Endodermal cell (in vitro differentiated cells): ENCODE results near the gene ADAM29. TPM values are rescaled to one million over a fixed set of nuclear protein-coding genes. Genes with fewer than 3 reads are reported as not detected.

Experiments
- DNase-seq: peaks from one replicate; pipeline ENCODE4 v3.0.0-alpha.2; 2017
- H3K27ac ChIP-seq: 2 replicates; pipeline ENCODE4 v1.5.1; 2013; ENCODE audit warnings: mild to moderate bottlenecking, low read depth, low read length, moderate library complexity
- H3K27me3 ChIP-seq: 2 replicates; pipeline ENCODE4 v1.6.1; 2013; ENCODE audit warnings: mild to moderate bottlenecking, low read length, moderate library complexity; ENCODE audit not compliant: insufficient read depth, control insufficient read depth, poor library complexity, severe bottlenecking
- H3K36me3 ChIP-seq: 2 replicates; pipeline ENCODE4 v1.7.0; 2013; ENCODE audit warnings: mild to moderate bottlenecking, low read length, moderate library complexity; ENCODE audit not compliant: control insufficient read depth, insufficient read depth
- H3K4me1 ChIP-seq: one replicate; pipeline ENCODE4 v1.7.0; 2013; ENCODE audit warnings: low read length; ENCODE audit not compliant: control insufficient read depth, insufficient read depth
- H3K4me3 ChIP-seq: 2 replicates; pipeline ENCODE4 v1.5.1; 2013; ENCODE audit warnings: mild to moderate bottlenecking, low read length, moderate library complexity
- H3K9ac ChIP-seq: 2 replicates; pipeline ENCODE4 v1.6.1; 2013; ENCODE audit warnings: mild to moderate bottlenecking, low read length, moderate library complexity; ENCODE audit not compliant: poor library complexity, severe bottlenecking; ENCODE audit errors: extremely low read depth
- H3K9me3 ChIP-seq: 2 replicates; pipeline ENCODE4 v1.6.1; 2013; ENCODE audit warnings: mild to moderate bottlenecking, low read length, moderate library complexity; ENCODE audit not compliant: control insufficient read depth
- H3K27ac Mint-ChIP-seq: 2 replicates; pipeline ENCODE4 v1.8.0; 2020; ENCODE audit warnings: mixed read lengths
- H3K27me3 Mint-ChIP-seq: 2 replicates; pipeline ENCODE4 v1.8.0; 2021; ENCODE audit warnings: mild to moderate bottlenecking, mixed read lengths; ENCODE audit not compliant: insufficient read depth
- H3K36me3 Mint-ChIP-seq: 2 replicates; pipeline ENCODE4 v1.8.0; 2020; ENCODE audit warnings: low read depth, mixed read lengths
- H3K4me1 Mint-ChIP-seq: 2 replicates; pipeline ENCODE4 v1.8.0; 2020; ENCODE audit warnings: mixed read lengths
- H3K4me3 Mint-ChIP-seq: 2 replicates; pipeline ENCODE4 v1.8.0; 2020; ENCODE audit warnings: mild to moderate bottlenecking, moderate library complexity, mixed read lengths
- H3K9me3 Mint-ChIP-seq: 2 replicates; pipeline ENCODE4 v1.8.0; 2020; ENCODE audit warnings: mild to moderate bottlenecking, mixed read lengths
- WGBS, 2 experiments: methylation state at CpG; one replicate each; pipeline versions ENCODE4 v1.1.5 to v1.1.7; 2013; ENCODE audit warnings: missing lambda C conversion rate in 2 of 2, mixed read lengths in 1 of 2; ENCODE audit not compliant: insufficient coverage in 1 of 2, insufficient read length in 1 of 2; 5-methylcytosine and 5-hydroxymethylcytosine counted together
- total RNA-seq, 2 donors: library from RNA; stranded (reverse); fragmentation: NEBNext Ultra II Directional in 1 of 2; extraction: Animal tissue kit (Norgen Biotek cat#: 25700) in 1 of 2; gene quantifications; 2 replicates in 1 of 2; 3 replicates in 1 of 2; pipeline ENCODE4 v1.2.1, GENCODE V29; 2021
- TF ChIP-seq, protein P1 (sequence below): fragments of 200-600 bp; sonication (generic); conservative IDR thresholded peaks from 2 replicates; pipeline ENCODE4 v1.5.0; 2021; ENCODE audit warnings: antibody characterized with exemption, mild to moderate bottlenecking

Gene ADAM29
- total RNA-seq, 2 donors from 2014 or later: not detected

DNA sequence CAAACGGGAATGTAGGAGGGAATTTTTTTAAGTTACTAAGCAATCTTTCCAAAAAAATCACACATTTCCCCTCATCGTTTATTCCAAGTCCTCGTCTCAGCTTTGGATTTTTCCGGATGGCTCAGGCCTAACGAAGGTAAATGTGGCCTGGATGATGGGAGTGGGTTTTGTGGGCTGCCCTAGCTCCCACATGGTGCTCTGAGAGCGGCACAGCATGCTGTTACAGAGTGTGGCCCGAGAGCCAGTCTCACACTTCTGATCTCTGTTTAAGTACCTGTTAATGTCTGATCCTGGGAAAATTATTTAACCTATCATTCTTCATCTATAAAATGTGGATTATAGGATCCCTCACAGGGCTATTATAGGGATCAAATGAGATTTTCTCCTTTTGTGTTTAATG lies 38.2 kb upstream of the ADAM29 start:
- H3K4me1 Mint-ChIP-seq: peaks cover 10% of the 10 kb centered on the region
- H3K9me3 Mint-ChIP-seq: peaks cover 7% of the 10 kb centered on the region
- no peaks in the 10 kb centered on the region for H3K27me3 ChIP-seq
- H3K9me3 ChIP-seq: no peaks in the 10 kb centered on the region
- 54 to 86% methylated on average over 1 to 7 of the region's 7 CpGs for WGBS, 2 experiments
- DNase-seq: peak; percentile 82
- no peak overlapping the region for H3K9ac ChIP-seq
- H3K4me1 ChIP-seq: no peaks in the 10 kb centered on the region
- TF ChIP-seq, protein P1, sequence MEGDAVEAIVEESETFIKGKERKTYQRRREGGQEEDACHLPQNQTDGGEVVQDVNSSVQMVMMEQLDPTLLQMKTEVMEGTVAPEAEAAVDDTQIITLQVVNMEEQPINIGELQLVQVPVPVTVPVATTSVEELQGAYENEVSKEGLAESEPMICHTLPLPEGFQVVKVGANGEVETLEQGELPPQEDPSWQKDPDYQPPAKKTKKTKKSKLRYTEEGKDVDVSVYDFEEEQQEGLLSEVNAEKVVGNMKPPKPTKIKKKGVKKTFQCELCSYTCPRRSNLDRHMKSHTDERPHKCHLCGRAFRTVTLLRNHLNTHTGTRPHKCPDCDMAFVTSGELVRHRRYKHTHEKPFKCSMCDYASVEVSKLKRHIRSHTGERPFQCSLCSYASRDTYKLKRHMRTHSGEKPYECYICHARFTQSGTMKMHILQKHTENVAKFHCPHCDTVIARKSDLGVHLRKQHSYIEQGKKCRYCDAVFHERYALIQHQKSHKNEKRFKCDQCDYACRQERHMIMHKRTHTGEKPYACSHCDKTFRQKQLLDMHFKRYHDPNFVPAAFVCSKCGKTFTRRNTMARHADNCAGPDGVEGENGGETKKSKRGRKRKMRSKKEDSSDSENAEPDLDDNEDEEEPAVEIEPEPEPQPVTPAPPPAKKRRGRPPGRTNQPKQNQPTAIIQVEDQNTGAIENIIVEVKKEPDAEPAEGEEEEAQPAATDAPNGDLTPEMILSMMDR: no peak
- H3K27me3 Mint-ChIP-seq: no peaks in the 10 kb centered on the region
- no peak overlapping the region for H3K4me3 ChIP-seq
- peaks cover 4% of the 10 kb centered on the region for H3K36me3 Mint-ChIP-seq
- peak overlapping the region; percentile 88 for H3K27ac Mint-ChIP-seq
- no peak overlapping the region for H3K27ac ChIP-seq
- H3K36me3 ChIP-seq: no peaks in the 10 kb centered on the region
- no peak overlapping the region for H3K4me3 Mint-ChIP-seq

DNA sequence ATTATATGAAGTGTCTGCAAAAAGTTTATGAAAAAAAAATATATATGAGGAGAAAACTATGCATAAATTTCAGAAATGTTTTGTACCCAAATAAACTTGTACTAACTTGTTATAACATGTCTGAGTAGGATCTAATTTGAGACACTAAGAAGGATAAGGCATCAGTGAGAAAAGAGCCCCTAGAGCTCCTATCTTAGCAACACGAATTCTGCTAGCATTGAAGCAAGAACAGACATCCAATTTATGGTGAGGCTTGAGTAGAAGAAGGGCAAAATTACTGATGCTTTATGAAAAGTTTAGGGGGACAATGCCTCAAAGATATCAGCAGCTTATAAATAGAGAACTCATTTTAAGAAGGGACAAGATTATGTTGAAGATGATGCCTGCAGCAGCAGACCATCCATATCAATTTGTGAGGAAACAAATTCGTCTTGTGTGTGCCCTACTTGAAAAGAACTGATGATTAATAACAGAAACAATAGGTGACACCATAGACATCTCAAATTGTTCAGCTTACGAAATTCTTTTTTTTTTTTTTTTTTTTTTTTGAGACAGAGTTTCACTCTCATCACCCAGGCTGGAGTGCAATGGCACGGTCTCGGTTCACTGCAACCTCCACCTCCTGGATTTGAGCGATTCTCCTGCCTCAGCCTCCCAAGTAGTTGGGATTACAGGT lies 35.7 kb upstream of the ADAM29 start:
- 94% methylated on average over 6 of the region's 6 CpGs; no CpG with 5 or more reads in 1 of the 2 experiments for WGBS, 2 experiments

DNA sequence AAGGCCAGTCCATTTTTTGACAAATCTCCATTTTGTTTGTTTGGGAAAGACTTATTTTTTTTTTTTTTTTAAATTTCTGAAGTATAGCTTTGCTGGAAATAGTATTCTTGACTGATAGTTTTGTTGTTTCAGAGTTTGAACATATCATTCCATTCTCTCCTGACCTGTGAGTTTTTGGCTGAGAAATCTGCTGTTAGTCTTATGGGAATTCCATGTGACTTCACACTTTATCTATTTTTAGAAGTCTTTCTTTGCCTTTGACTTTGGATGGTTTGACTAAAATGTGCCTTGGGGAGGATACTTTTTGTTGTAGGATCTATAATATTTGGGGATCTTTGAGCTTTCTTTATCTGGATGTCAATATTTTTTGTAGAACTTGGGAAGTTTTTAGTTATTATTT lies 10.7 kb upstream of the ADAM29 start:
- Mint-ChIP-seq H3K4me1 (peaks cover 9% of the 10 kb centered on the region), H3K27me3 (no peaks in the 10 kb centered on the region), H3K36me3 (peaks cover 4% of the 10 kb centered on the region), H3K9me3 (peaks cover 34% of the 10 kb centered on the region), H3K4me3 (no peak overlapping the region), H3K27ac (no peak overlapping the region)
- DNase-seq: no peak
- TF ChIP-seq, protein P1: no peak
- Histone ChIP-seq H3K9ac (no peak overlapping the region), H3K4me3 (peak overlapping the region; percentile 20), H3K27me3 (no peaks in the 10 kb centered on the region), H3K4me1 (no peaks in the 10 kb centered on the region), H3K36me3 (no peaks in the 10 kb centered on the region), H3K27ac (no peak overlapping the region), H3K9me3 (peaks cover 37% of the 10 kb centered on the region)

More for the DNA sequence above, 35.7 kb upstream of the ADAM29 start:
- Mint-ChIP-seq H3K9me3 (peaks cover 7% of the 10 kb centered on the region), H3K4me1 (peaks cover 10% of the 10 kb centered on the region), H3K27ac (no peak overlapping the region), H3K36me3 (peaks cover 4% of the 10 kb centered on the region), H3K4me3 (no peak overlapping the region), H3K27me3 (no peaks in the 10 kb centered on the region)
- DNase-seq: no peak
- H3K27ac ChIP-seq: no peak overlapping the region
- no peak overlapping the region for H3K4me3 ChIP-seq
- no peaks in the 10 kb centered on the region for H3K27me3 ChIP-seq
- TF ChIP-seq, protein P1: no peak
- H3K9me3 ChIP-seq: no peaks in the 10 kb centered on the region
- no peaks in the 10 kb centered on the region for H3K4me1 ChIP-seq
- H3K9ac ChIP-seq: no peak overlapping the region
- no peaks in the 10 kb centered on the region for H3K36me3 ChIP-seq
